Activated T-helper 17 cell treated with anti-CD3 and anti-CD28 coated beads, Interleukin-2, amount 50 U/mL, for 72 hours (primary cell): ENCODE data around the gene TM2D1. TPM values are rescaled to one million over a fixed set of nuclear protein-coding genes. Genes with fewer than 3 reads are reported as not detected.

Experiments
- total RNA-seq, 2 donors: library from RNA; stranded (reverse); gene quantifications; one replicate each; pipeline ENCODE4 v1.2.3, GENCODE V29; 2022

Gene TM2D1
- total RNA-seq, 2 donors from 2014 or later, result 35.1 to 44.3 TPM

Other genes with a start within 250 kb of the TM2D1 start
- gene PATJ, start 17.3 kb upstream of the TM2D1 start, total RNA-seq, result 10 to 100 TPM; 15.7 to 30.1 TPM